ENCODE results near the gene TUFT1. TPM values are rescaled to one million over a fixed set of nuclear protein-coding genes. Genes with fewer than 3 reads are reported as not detected.

TUFT1 gene
- total and polyA plus RNA-seq, 2 of the 8 experiments (the other 6 are each of a cell fraction or from before 2014, with no cell fraction given), result 7.3 to 10.4 TPM

- H2AFZ ChIP-seq (ENCODE audit: low read length), result no peak overlapping the region
- H3K27me3 ChIP-seq (replicated peaks in 1 of 4; ENCODE audit: control insufficient read depth in 3 of 4, extremely low read depth in 1 of 4, insufficient read depth in 3 of 4, low read length in 3 of 4), result no peaks in the 10 kb centered on the region
- H3K18ac ChIP-seq (ENCODE audit: extremely low read depth, low read length), result peak overlapping the region; percentile 78
- peak overlapping the region; percentile 83 for H3K56ac ChIP-seq (replicated peaks; ENCODE audit: insufficient read length, low read depth, low read length)
- H4K8ac ChIP-seq (ENCODE audit: extremely low read depth, insufficient read depth, low read length), result peak overlapping the region; percentile 95; the same call in 1 of the 2 replicates
- DNase-seq (ENCODE audit: low read depth in 1 of 2, low spot score in 2 of 2), result no peak
- peaks cover 0 to 1% of the 10 kb centered on the region in 2 experiments for H4K20me1 ChIP-seq (replicated peaks in 1 of 2; ENCODE audit: control insufficient read depth in 1 of 2, insufficient read depth in 2 of 2, low read length in 2 of 2)
- H3K4ac ChIP-seq (replicated peaks; ENCODE audit: insufficient read length, low read depth, low read length), result no peak overlapping the region
- peak overlapping the region; percentile 93 to 100 for H3K4me2 ChIP-seq (ENCODE audit: insufficient read depth in 1 of 2, low read depth in 2 of 2, low read length in 2 of 2)
- no peak overlapping the region for H2BK120ac ChIP-seq (replicated peaks; ENCODE audit: low read depth, low read length)
- H4K91ac ChIP-seq (replicated peaks; ENCODE audit: insufficient read length, low read length), result no peak overlapping the region
- H3K14ac ChIP-seq (ENCODE audit: insufficient read length), result no peak overlapping the region
- H2AK5ac ChIP-seq (ENCODE audit: low read depth, low read length), result no peak overlapping the region
- H3K36me3 ChIP-seq (ENCODE audit: control insufficient read depth in 2 of 4, insufficient read depth in 4 of 4, low read length in 3 of 4), result peaks cover 0 to 3% (median 0%) of the 10 kb centered on the region in 4 experiments; a peak in 3 of 8 replicates
- H2BK12ac ChIP-seq (ENCODE audit: low read depth, low read length), result peak overlapping the region; percentile 90
- POLR2A ChIA-PET (ENCODE audit: partially characterized antibody), result interaction anchor here (0.7 to 2.3 kb wide), 12 partner anchors 8 to 227 kb away, joined by 3 to 9 read pairs (median 3); partner anchors contain the start of genes C2CD4D, MRPL9 and TUFT1
- H3K27ac ChIP-seq (ENCODE audit: low read depth, low read length), result peak overlapping the region; percentile 80
- WGBS, 2 experiments (ENCODE audit: extremely low coverage in 1 of 2, insufficient coverage in 1 of 2, insufficient read length in 1 of 2, insufficient replicate concordance in 2 of 2, low coverage in 1 of 2, low lambda C conversion rate in 2 of 2, missing lambda C conversion rate in 1 of 2), result 1% methylated on average over 19 of the region's 44 CpGs; no CpG with 5 or more reads in 1 of the 2 experiments
- H3K23ac ChIP-seq (ENCODE audit: insufficient read length), result no peak overlapping the region
- H3K4me1 ChIP-seq (replicated peaks in 1 of 4; ENCODE audit: control insufficient read depth in 3 of 4, insufficient read depth in 4 of 4, low read length in 3 of 4), result peaks cover 0 to 7% (median 1%) of the 10 kb centered on the region in 4 experiments; a peak in 1 of 7 replicates
- peaks cover 0 to 50% of the 10 kb centered on the region in 2 experiments; a peak in 3 of 4 replicates for H3K79me2 ChIP-seq (ENCODE audit: control insufficient read depth in 1 of 2, insufficient read depth in 2 of 2, low read length in 2 of 2)
- H4K5ac ChIP-seq (ENCODE audit: insufficient read length, low read depth, low read length), result no peak overlapping the region
- no peak overlapping the region for H2BK15ac ChIP-seq (ENCODE audit: low read length)
- peak overlapping the region; percentile 78; the same call in 1 of the 2 replicates for H2BK5ac ChIP-seq (ENCODE audit: low read depth, low read length)
- H2BK20ac ChIP-seq (ENCODE audit: low read length), result no peak overlapping the region
- peak overlapping the region; percentile 79 to 96 (median 88) for H3K4me3 ChIP-seq (ENCODE audit: extremely low read depth in 1 of 4, insufficient read depth in 2 of 4, low read depth in 3 of 4, low read length in 4 of 4)
- peaks cover 13% of the 10 kb centered on the region for H3K23me2 ChIP-seq (ENCODE audit: low read depth, low read length)
- no peaks in the 10 kb centered on the region for H3K79me1 ChIP-seq (ENCODE audit: low read depth, low read length)
- H3K9me3 ChIP-seq (ENCODE audit: insufficient read depth in 2 of 2, low read depth in 1 of 2, low read length in 1 of 2), result no peaks in the 10 kb centered on the region
- CTCF ChIA-PET (ENCODE audit: partially characterized antibody), result interaction anchor here (0.6 kb wide), 1 partner anchor 96 kb away, joined by 3 read pairs; no protein-coding TSS in a partner anchor
- no peak for FAIRE-seq
- H3K9ac ChIP-seq (replicated peaks in 1 of 4; ENCODE audit: extremely low read depth in 1 of 4, low read depth in 3 of 4, low read length in 3 of 4), result peak overlapping the region; percentile 75 to 94 (median 83)
- TF ChIP-seq MAFK (IDR thresholded peaks at IDR 0.05; ENCODE audit: low read depth, low read length) (no peak), CHD2 (IDR thresholded peaks at IDR 0.05; ENCODE audit: low read length) (no peak), NANOG (IDR thresholded peaks at IDR 0.05; ENCODE audit: insufficient read depth, low read depth, low read length, poor library complexity, severe bottlenecking) (no peak), SAP30 (IDR thresholded peaks at IDR 0.05; ENCODE audit: insufficient read depth, insufficient replicate concordance, low read length) (peak; percentile 11), TAF1 (IDR thresholded peaks at IDR 0.05; ENCODE audit: low read depth, low read length) (0 out of 2 replicates have a peak, but pooled peaks have one; percentile 11), MAX (IDR thresholded peaks at IDR 0.05) (0 out of 2 replicates have a peak, but pooled peaks have one; percentile 6), KDM4A (IDR thresholded peaks at IDR 0.05; ENCODE audit: low read depth, low read length, severe bottlenecking) (peak; percentile 20), ASH2L (IDR thresholded peaks at IDR 0.05; ENCODE audit: low read length) (peak; percentile 67), RBBP5 (IDR thresholded peaks at IDR 0.05; ENCODE audit: borderline replicate concordance, low read depth, low read length) (peak; percentile 25), E2F6 (IDR thresholded peaks at IDR 0.05) (no peak)
Observed at GRCh38 chr1:151612501-151613281, 72.6 kb downstream of the TUFT1 start.
